Astrocyte (in vitro differentiated cells and primary cell): ENCODE measurements around the gene ARID2. TPM values are rescaled to one million over a fixed set of nuclear protein-coding genes. Genes with fewer than 3 reads are reported as not detected.

Experiments used
- DNase-seq: peaks from one replicate; pipeline ENCODE4 v3.0.0-alpha.2; 2010; ENCODE audit warnings: low read depth
- FAIRE-seq: peaks from 2 replicates; lab custom pipeline; 2011; peaks lifted over from hg19 to GRCh38; lab: Jason Lieb, UNC
- H2AFZ ChIP-seq: 2 replicates; pipeline ENCODE4 v1.6.0; 2012; ENCODE audit warnings: low read depth, low read length, inconsistent platforms
- H3K27ac ChIP-seq: 2 replicates; pipeline ENCODE4 v1.5.1; 2011; ENCODE audit warnings: low read depth, low read length, inconsistent platforms
- H3K27me3 ChIP-seq: 2 replicates; pipeline ENCODE4 v1.6.0; 2011; ENCODE audit warnings: low read length, inconsistent platforms; ENCODE audit not compliant: insufficient read depth
- H3K36me3 ChIP-seq: 2 replicates; pipeline ENCODE4 v1.5.1; 2011; ENCODE audit warnings: low read length, inconsistent platforms; ENCODE audit not compliant: insufficient read depth
- H3K4me1 ChIP-seq: 2 replicates; pipeline ENCODE4 v1.5.1; 2011; ENCODE audit warnings: low read length, inconsistent platforms; ENCODE audit not compliant: insufficient read depth
- H3K4me2 ChIP-seq: 2 replicates; pipeline ENCODE4 v1.6.0; 2012; ENCODE audit warnings: low read length, inconsistent platforms
- H3K4me3 ChIP-seq: 2 replicates; pipeline ENCODE4 v1.5.1; 2011; ENCODE audit warnings: low read depth, mild to moderate bottlenecking, low read length, inconsistent platforms; ENCODE audit not compliant: insufficient read depth
- H3K79me2 ChIP-seq: 2 replicates; pipeline ENCODE4 v1.6.0; 2012; ENCODE audit warnings: mild to moderate bottlenecking, low read length, inconsistent platforms; ENCODE audit not compliant: insufficient read depth
- H3K9ac ChIP-seq: 2 replicates; pipeline ENCODE4 v1.6.0; 2012; ENCODE audit warnings: mild to moderate bottlenecking, low read length, inconsistent platforms
- H3K9me3 ChIP-seq: 2 replicates; pipeline ENCODE4 v1.5.1; 2012; ENCODE audit warnings: low read depth, mild to moderate bottlenecking, low read length, inconsistent platforms; ENCODE audit not compliant: insufficient read depth
- H4K20me1 ChIP-seq: 2 replicates; pipeline ENCODE4 v1.6.0; 2012; ENCODE audit warnings: low read length, inconsistent platforms; ENCODE audit not compliant: insufficient read depth
- H3K27ac Mint-ChIP-seq: one replicate; pipeline ENCODE4 v1.8.0; 2021; ENCODE audit warnings: mild to moderate bottlenecking, mixed read lengths; ENCODE audit not compliant: unreplicated experiment
- H3K27me3 Mint-ChIP-seq: one replicate; pipeline ENCODE4 v1.8.0; 2021; ENCODE audit warnings: low read depth, mixed read lengths; ENCODE audit not compliant: unreplicated experiment
- H3K36me3 Mint-ChIP-seq: one replicate; pipeline ENCODE4 v1.8.0; 2021; ENCODE audit warnings: low read depth, mixed read lengths; ENCODE audit not compliant: unreplicated experiment
- H3K4me1 Mint-ChIP-seq: one replicate; pipeline ENCODE4 v1.8.0; 2021; ENCODE audit warnings: low read depth, mixed read lengths; ENCODE audit not compliant: unreplicated experiment
- H3K4me3 Mint-ChIP-seq: one replicate; pipeline ENCODE4 v1.8.0; 2021; ENCODE audit warnings: mild to moderate bottlenecking, moderate library complexity, mixed read lengths; ENCODE audit not compliant: unreplicated experiment
- H3K9me3 Mint-ChIP-seq: one replicate; pipeline ENCODE4 v1.8.0; 2021; ENCODE audit warnings: mild to moderate bottlenecking, mixed read lengths; ENCODE audit not compliant: unreplicated experiment
- CTCF ChIP-seq: IDR thresholded peaks from 2 replicates; pipeline ENCODE4 v1.5.1; 2011; ENCODE audit warnings: low read depth, mild to moderate bottlenecking, inconsistent platforms, low read length, moderate library complexity; ENCODE audit not compliant: insufficient read depth
- EZH2 ChIP-seq: IDR thresholded peaks from 2 replicates; pipeline ENCODE4 v1.6.1; 2012; ENCODE audit warnings: mild to moderate bottlenecking, low read length, inconsistent platforms; ENCODE audit not compliant: insufficient read depth
- total RNA-seq: library from RNA; stranded (reverse); gene quantifications from 2 replicates; pipeline ENCODE4 v1.2.1, GENCODE V29; 2021

ARID2 gene
- total RNA-seq, 1 donor from 2014 or later: 23.8 TPM

- H3K9me3 ChIP-seq: no peaks in the 10 kb centered on the region
- H3K9ac ChIP-seq: no peak overlapping the region
- no peak overlapping the region for H3K4me2 ChIP-seq
- no peaks in the 10 kb centered on the region for H3K9me3 Mint-ChIP-seq
- H3K4me1 ChIP-seq: no peaks in the 10 kb centered on the region
- H2AFZ ChIP-seq: no peak overlapping the region
- no peak overlapping the region for H3K27ac Mint-ChIP-seq
- no peaks in the 10 kb centered on the region for H3K4me1 Mint-ChIP-seq
- no peaks in the 10 kb centered on the region for H3K27me3 Mint-ChIP-seq
- TF ChIP-seq CTCF (no peak), EZH2 (no peak)
- no peaks in the 10 kb centered on the region for H3K79me2 ChIP-seq
- no peaks in the 10 kb centered on the region for H3K27me3 ChIP-seq
- no peaks in the 10 kb centered on the region for H4K20me1 ChIP-seq
- H3K4me3 Mint-ChIP-seq: no peak overlapping the region
- H3K27ac ChIP-seq: no peak overlapping the region
- DNase-seq: no peak
- peaks cover 9% of the 10 kb centered on the region for H3K36me3 Mint-ChIP-seq
- H3K4me3 ChIP-seq: no peak overlapping the region
- no peak for FAIRE-seq
- H3K36me3 ChIP-seq: no peaks in the 10 kb centered on the region
Measured at GRCh38 chr12:45827974-45828373, 98.5 kb downstream of the ARID2 start.

DNA sequence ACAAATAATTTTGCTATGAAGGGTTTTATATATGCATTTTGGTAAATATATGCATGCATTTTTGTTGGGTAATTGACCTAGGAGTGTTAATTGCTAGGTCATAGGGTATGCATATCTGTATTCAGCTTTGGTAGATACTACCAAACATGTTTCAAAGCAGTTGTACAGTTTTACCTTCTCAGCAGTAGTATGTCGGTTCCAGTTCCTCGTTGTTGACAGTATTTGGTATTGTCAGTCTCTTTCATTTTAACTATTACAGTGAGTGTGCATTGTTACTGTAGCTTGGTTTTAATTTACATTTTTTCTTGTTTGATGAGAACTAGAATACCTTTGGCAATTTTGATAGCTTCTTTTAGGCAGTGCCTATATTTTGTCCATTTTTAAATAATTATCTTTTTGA is 98.9 kb downstream of the ARID2 start:
- no peak for TF ChIP-seq EZH2
- TF ChIP-seq CTCF: no peak
- H3K27me3 ChIP-seq: no peaks in the 10 kb centered on the region
- no peaks in the 10 kb centered on the region for H3K79me2 ChIP-seq
- Mint-ChIP-seq H3K27ac (no peak overlapping the region), H3K36me3 (peaks cover 8% of the 10 kb centered on the region), H3K4me3 (no peak overlapping the region), H3K4me1 (no peaks in the 10 kb centered on the region), H3K27me3 (no peaks in the 10 kb centered on the region), H3K9me3 (no peaks in the 10 kb centered on the region)
- FAIRE-seq: no peak
- no peak overlapping the region for H3K27ac ChIP-seq
- no peak overlapping the region for H2AFZ ChIP-seq
- no peak overlapping the region for H3K4me2 ChIP-seq
- no peaks in the 10 kb centered on the region for H3K36me3 ChIP-seq
- H3K9ac ChIP-seq: no peak overlapping the region
- no peaks in the 10 kb centered on the region for H3K4me1 ChIP-seq
- H3K9me3 ChIP-seq: no peaks in the 10 kb centered on the region
- DNase-seq: no peak
- no peaks in the 10 kb centered on the region for H4K20me1 ChIP-seq
- no peak overlapping the region for H3K4me3 ChIP-seq

DNA sequence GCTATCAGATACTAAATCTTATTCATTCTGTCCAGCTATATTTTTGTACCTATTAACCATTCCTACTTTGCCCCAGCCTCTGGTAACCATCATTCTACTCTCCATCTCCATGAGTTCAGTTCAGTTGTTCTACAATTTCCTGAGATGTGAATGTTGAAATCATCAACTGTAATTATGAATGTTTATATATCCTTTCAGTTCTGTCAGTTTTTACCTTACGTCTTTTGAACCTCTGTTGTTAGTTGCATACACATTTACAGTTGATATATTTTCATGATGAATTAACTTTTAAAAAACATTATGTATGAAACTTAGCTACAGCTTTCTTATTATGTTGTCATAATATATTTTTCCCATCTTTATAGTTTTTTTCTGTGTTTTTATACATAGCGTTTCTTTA is 102.1 kb downstream of the ARID2 start:
- Histone ChIP-seq H3K4me3 (no peak overlapping the region), H3K27me3 (no peaks in the 10 kb centered on the region), H3K9me3 (no peaks in the 10 kb centered on the region), H2AFZ (no peak overlapping the region), H3K4me2 (no peak overlapping the region), H3K27ac (no peak overlapping the region), H3K36me3 (no peaks in the 10 kb centered on the region), H4K20me1 (no peaks in the 10 kb centered on the region), H3K4me1 (no peaks in the 10 kb centered on the region), H3K79me2 (no peaks in the 10 kb centered on the region), H3K9ac (no peak overlapping the region)
- no peak for TF ChIP-seq EZH2
- TF ChIP-seq CTCF: no peak
- no peaks in the 10 kb centered on the region for H3K4me1 Mint-ChIP-seq
- DNase-seq: no peak
- peaks cover 6% of the 10 kb centered on the region for H3K36me3 Mint-ChIP-seq
- no peaks in the 10 kb centered on the region for H3K27me3 Mint-ChIP-seq
- H3K4me3 Mint-ChIP-seq: no peak overlapping the region
- no peak overlapping the region for H3K27ac Mint-ChIP-seq
- FAIRE-seq: no peak
- H3K9me3 Mint-ChIP-seq: no peaks in the 10 kb centered on the region
